ENCODE measurements around the gene RNASEL. TPM values are rescaled to one million over a fixed set of nuclear protein-coding genes. Genes with fewer than 3 reads are reported as not detected.
A peak's percentile ranks its signal among the peaks of the same experiment; 100 is the strongest.

The RNASEL gene
- total RNA-seq, 1 donor from 2014 or later = 4.2 TPM

GRCh38 chr1:182621906-182622305 lies 32.9 kb upstream of the RNASEL start:
- H3K4me3 Mint-ChIP-seq (ENCODE audit: unreplicated experiment) = no peak overlapping the region
- peaks cover 9% of the 10 kb centered on the region for H3K9me3 Mint-ChIP-seq (ENCODE audit: unreplicated experiment)
- H3K27ac Mint-ChIP-seq (ENCODE audit: unreplicated experiment) = no peak overlapping the region
- DNase-seq (ENCODE audit: extremely low spot score, unreplicated experiment) = no peak
- peaks cover 56% of the 10 kb centered on the region for H3K4me1 Mint-ChIP-seq (ENCODE audit: unreplicated experiment)
- H3K36me3 Mint-ChIP-seq (ENCODE audit: unreplicated experiment) = peaks cover 3% of the 10 kb centered on the region
- H3K27me3 Mint-ChIP-seq (ENCODE audit: unreplicated experiment) = no peaks in the 10 kb centered on the region
- no peak for TF ChIP-seq CTCF (IDR thresholded peaks at IDR 0.05)

GRCh38 chr1:182620924-182621585 lies 32.0 kb upstream of the RNASEL start:
- peaks cover 3% of the 10 kb centered on the region for H3K36me3 Mint-ChIP-seq (ENCODE audit: unreplicated experiment)
- H3K4me1 Mint-ChIP-seq (ENCODE audit: unreplicated experiment) = peaks cover 56% of the 10 kb centered on the region

GRCh38 chr1:182617734-182618351 lies 28.8 kb upstream of the RNASEL start:
- DNase-seq (ENCODE audit: extremely low spot score, unreplicated experiment) = no peak
- no peak overlapping the region for H3K4me3 Mint-ChIP-seq (ENCODE audit: unreplicated experiment)
- H3K4me1 Mint-ChIP-seq (ENCODE audit: unreplicated experiment) = peaks cover 57% of the 10 kb centered on the region
- H3K27me3 Mint-ChIP-seq (ENCODE audit: unreplicated experiment) = no peaks in the 10 kb centered on the region
- peak overlapping the region; percentile 98 for H3K27ac Mint-ChIP-seq (ENCODE audit: unreplicated experiment)
- H3K36me3 Mint-ChIP-seq (ENCODE audit: unreplicated experiment) = peaks cover 3% of the 10 kb centered on the region
- TF ChIP-seq CTCF (IDR thresholded peaks at IDR 0.05) = no peak
- H3K9me3 Mint-ChIP-seq (ENCODE audit: unreplicated experiment) = peaks cover 9% of the 10 kb centered on the region

More at GRCh38 chr1:182620924-182621585, 32.0 kb upstream of the RNASEL start:
- no peaks in the 10 kb centered on the region for H3K27me3 Mint-ChIP-seq (ENCODE audit: unreplicated experiment)
- peaks cover 9% of the 10 kb centered on the region for H3K9me3 Mint-ChIP-seq (ENCODE audit: unreplicated experiment)
- H3K27ac Mint-ChIP-seq (ENCODE audit: unreplicated experiment) = no peak overlapping the region
- no peak for TF ChIP-seq CTCF (IDR thresholded peaks at IDR 0.05)
- no peak for DNase-seq (ENCODE audit: extremely low spot score, unreplicated experiment)
- H3K4me3 Mint-ChIP-seq (ENCODE audit: unreplicated experiment) = no peak overlapping the region

GRCh38 chr1:182617014-182617429 lies 28.0 kb upstream of the RNASEL start:
- peaks cover 55% of the 10 kb centered on the region for H3K4me1 Mint-ChIP-seq (ENCODE audit: unreplicated experiment)
- peaks cover 3% of the 10 kb centered on the region for H3K36me3 Mint-ChIP-seq (ENCODE audit: unreplicated experiment)
- TF ChIP-seq CTCF (IDR thresholded peaks at IDR 0.05) = no peak
- H3K27ac Mint-ChIP-seq (ENCODE audit: unreplicated experiment) = peak overlapping the region; percentile 98
- no peaks in the 10 kb centered on the region for H3K27me3 Mint-ChIP-seq (ENCODE audit: unreplicated experiment)
- H3K4me3 Mint-ChIP-seq (ENCODE audit: unreplicated experiment) = no peak overlapping the region
- H3K9me3 Mint-ChIP-seq (ENCODE audit: unreplicated experiment) = peaks cover 9% of the 10 kb centered on the region
- DNase-seq (ENCODE audit: extremely low spot score, unreplicated experiment) = no peak

All from osteocyte (in vitro differentiated cells).